Measurements from ENCODE around the gene SDF4. TPM values are rescaled to one million over a fixed set of nuclear protein-coding genes. Genes with fewer than 3 reads are reported as not detected.
A peak's percentile ranks its signal among the peaks of the same experiment; 100 is the strongest.

Gene SDF4
- total and polyA plus RNA-seq, 2 experiments from 2014 or later, result 214 to 261 TPM

DNA sequence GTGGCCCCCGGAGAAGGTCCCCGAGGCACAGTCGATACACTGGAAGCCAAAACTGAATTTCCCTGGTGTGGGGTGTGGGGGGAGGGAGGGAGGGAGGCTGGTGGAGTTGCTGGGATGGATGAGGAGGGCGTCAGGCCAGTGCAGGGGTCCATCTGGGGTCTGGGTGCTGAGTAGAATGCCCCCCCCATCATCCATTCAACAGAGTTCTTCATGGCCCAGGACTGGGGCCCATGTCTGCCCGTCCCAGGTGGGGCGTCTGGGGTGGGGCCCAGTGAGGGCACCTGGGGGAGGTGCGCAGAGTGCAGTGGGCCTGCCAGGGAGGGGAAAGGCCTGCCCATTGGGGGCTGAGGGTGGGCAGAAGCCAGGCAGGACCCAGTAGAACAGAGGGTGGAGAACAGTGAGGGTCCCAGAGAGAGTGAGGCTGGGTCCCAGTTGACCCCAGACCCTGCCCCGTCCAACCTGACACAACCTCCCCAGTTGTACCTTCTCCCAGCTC, 27.3 kb downstream of the SDF4 start:
- Histone ChIP-seq H3K9me2 (ENCODE audit: insufficient read depth) (no peaks in the 10 kb centered on the region), H3K27ac (no peak overlapping the region)
- DNase-seq, result no peak

DNA sequence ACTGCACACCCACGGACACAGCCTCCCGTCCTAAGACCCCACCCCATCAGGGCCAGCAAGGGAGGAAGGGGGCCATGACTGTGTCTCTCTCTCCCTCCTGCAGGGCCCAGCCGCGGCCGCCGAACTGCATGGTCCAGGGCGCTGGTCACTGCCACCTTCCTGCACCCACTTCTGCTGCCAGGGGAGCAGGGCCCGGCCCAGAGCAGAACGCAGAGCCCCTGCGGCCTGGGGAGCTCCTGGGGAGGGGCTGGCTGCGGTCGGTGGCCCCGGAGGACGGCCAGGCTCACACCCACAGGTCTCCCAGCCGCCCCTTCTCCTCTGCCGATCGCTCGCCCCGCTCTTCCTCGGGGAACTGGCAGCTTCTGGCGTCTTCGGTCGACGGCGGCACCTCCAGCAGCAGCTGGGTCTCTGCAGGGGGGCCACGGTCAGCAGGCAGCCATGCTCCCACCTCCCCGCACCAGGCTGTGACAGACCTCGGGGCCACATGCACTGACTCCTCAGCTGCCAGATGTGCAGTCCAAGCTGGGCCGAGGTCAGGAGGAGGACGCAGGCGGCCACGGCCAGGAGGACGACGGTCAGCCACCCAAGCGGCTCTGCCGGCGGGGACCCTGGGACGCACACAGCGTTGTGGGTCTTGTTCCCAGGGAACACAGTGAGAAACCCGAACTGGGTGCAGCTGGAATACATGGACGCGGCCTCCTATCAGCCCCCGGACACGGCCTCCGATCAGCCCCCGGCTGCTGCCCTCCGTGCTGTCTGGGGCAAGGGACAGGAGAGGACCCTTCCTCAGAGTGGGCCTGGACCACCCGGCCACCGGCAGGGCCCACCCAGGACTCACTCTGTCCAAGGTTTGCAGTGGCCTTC, 28.0 kb downstream of the SDF4 start:
- H3K36me3 ChIP-seq (ENCODE audit: low read depth), result no peaks in the 10 kb centered on the region
- in situ Hi-C loops (cut with MboI), result no loop called here
- no peaks in the 10 kb centered on the region for H3K9me2 ChIP-seq (ENCODE audit: insufficient read depth)
- no peaks in the 10 kb centered on the region for H3K9me3 ChIP-seq (ENCODE audit: low read depth)
- H3K27me3 ChIP-seq (replicated peaks; ENCODE audit: insufficient read depth), result no peaks in the 10 kb centered on the region
- no peak overlapping the region for H3K9ac ChIP-seq
- no peaks in the 10 kb centered on the region for H3K4me1 ChIP-seq (ENCODE audit: insufficient read depth)
- no peak overlapping the region for H2AFZ ChIP-seq
- H3K4me2 ChIP-seq (ENCODE audit: unreplicated experiment), result no peak overlapping the region
- TF ChIP-seq EZH2 (IDR thresholded peaks at IDR 0.05; ENCODE audit: insufficient read depth, poor library complexity, severe bottlenecking), result no peak
- no peak for TF ChIP-seq EZH2phosphoT487 (IDR thresholded peaks at IDR 0.05; ENCODE audit: insufficient read depth, low read depth)
- 65 to 70% methylated on average over 32 to 48 of the region's 49 CpGs for WGBS, 2 experiments (ENCODE audit: low coverage in 1 of 2, low lambda C conversion rate in 2 of 2, missing lambda C conversion rate in 2 of 2)
- DNase-seq, result no peak
- no peaks in the 10 kb centered on the region for H3F3A ChIP-seq (ENCODE audit: insufficient read depth)
- no peak overlapping the region for H3K4me3 ChIP-seq
- no peaks in the 10 kb centered on the region for H3K79me2 ChIP-seq (ENCODE audit: insufficient read depth)
- no peaks in the 10 kb centered on the region for H4K20me1 ChIP-seq (ENCODE audit: insufficient read depth)
- no peak overlapping the region for H3K27ac ChIP-seq

More for the DNA sequence above, 27.3 kb downstream of the SDF4 start:
- Histone ChIP-seq H4K20me1 (ENCODE audit: insufficient read depth) (no peaks in the 10 kb centered on the region), H3K36me3 (ENCODE audit: low read depth) (no peaks in the 10 kb centered on the region), H2AFZ (no peak overlapping the region), H3F3A (ENCODE audit: insufficient read depth) (no peaks in the 10 kb centered on the region), H3K79me2 (ENCODE audit: insufficient read depth) (no peaks in the 10 kb centered on the region), H3K27me3 (replicated peaks; ENCODE audit: insufficient read depth) (no peaks in the 10 kb centered on the region), H3K9me3 (ENCODE audit: low read depth) (no peaks in the 10 kb centered on the region), H3K4me2 (ENCODE audit: unreplicated experiment) (no peak overlapping the region), H3K4me3 (no peak overlapping the region), H3K9ac (no peak overlapping the region), H3K4me1 (ENCODE audit: insufficient read depth) (no peaks in the 10 kb centered on the region)
- in situ Hi-C loops (cut with MboI), result no loop called here
- WGBS, 2 experiments (ENCODE audit: low coverage in 1 of 2, low lambda C conversion rate in 2 of 2, missing lambda C conversion rate in 2 of 2), result 85 to 87% methylated on average over 6 to 8 of the region's 8 CpGs
- TF ChIP-seq EZH2phosphoT487 (IDR thresholded peaks at IDR 0.05; ENCODE audit: insufficient read depth, low read depth) (no peak), EZH2 (IDR thresholded peaks at IDR 0.05; ENCODE audit: insufficient read depth, poor library complexity, severe bottlenecking) (no peak)

- no peak overlapping the region for H3K27ac ChIP-seq
- no peak overlapping the region for H3K4me2 ChIP-seq (ENCODE audit: unreplicated experiment)
- no peaks in the 10 kb centered on the region for H4K20me1 ChIP-seq (ENCODE audit: insufficient read depth)
- TF ChIP-seq EZH2phosphoT487 (IDR thresholded peaks at IDR 0.05; ENCODE audit: insufficient read depth, low read depth) (no peak), EZH2 (IDR thresholded peaks at IDR 0.05; ENCODE audit: insufficient read depth, poor library complexity, severe bottlenecking) (no peak)
- H3K36me3 ChIP-seq (ENCODE audit: low read depth), result no peaks in the 10 kb centered on the region
- no peaks in the 10 kb centered on the region for H3K9me2 ChIP-seq (ENCODE audit: insufficient read depth)
- in situ Hi-C loops (cut with MboI), result no loop called here
- no peak overlapping the region for H3K9ac ChIP-seq
- no peaks in the 10 kb centered on the region for H3K27me3 ChIP-seq (replicated peaks; ENCODE audit: insufficient read depth)
- no peak overlapping the region for H2AFZ ChIP-seq
- DNase-seq, result no peak
- H3K9me3 ChIP-seq (ENCODE audit: low read depth), result no peaks in the 10 kb centered on the region
- H3K79me2 ChIP-seq (ENCODE audit: insufficient read depth), result no peaks in the 10 kb centered on the region
- H3K4me1 ChIP-seq (ENCODE audit: insufficient read depth), result no peaks in the 10 kb centered on the region
- H3K4me3 ChIP-seq, result no peak overlapping the region
- WGBS, 2 experiments (ENCODE audit: low coverage in 1 of 2, low lambda C conversion rate in 2 of 2, missing lambda C conversion rate in 2 of 2), result 52 to 61% methylated on average over 17 to 24 of the region's 27 CpGs
- H3F3A ChIP-seq (ENCODE audit: insufficient read depth), result no peaks in the 10 kb centered on the region
These were observed 28.8 kb downstream of the SDF4 start for GRCh38 chr1:1202831-1203560.

DNA sequence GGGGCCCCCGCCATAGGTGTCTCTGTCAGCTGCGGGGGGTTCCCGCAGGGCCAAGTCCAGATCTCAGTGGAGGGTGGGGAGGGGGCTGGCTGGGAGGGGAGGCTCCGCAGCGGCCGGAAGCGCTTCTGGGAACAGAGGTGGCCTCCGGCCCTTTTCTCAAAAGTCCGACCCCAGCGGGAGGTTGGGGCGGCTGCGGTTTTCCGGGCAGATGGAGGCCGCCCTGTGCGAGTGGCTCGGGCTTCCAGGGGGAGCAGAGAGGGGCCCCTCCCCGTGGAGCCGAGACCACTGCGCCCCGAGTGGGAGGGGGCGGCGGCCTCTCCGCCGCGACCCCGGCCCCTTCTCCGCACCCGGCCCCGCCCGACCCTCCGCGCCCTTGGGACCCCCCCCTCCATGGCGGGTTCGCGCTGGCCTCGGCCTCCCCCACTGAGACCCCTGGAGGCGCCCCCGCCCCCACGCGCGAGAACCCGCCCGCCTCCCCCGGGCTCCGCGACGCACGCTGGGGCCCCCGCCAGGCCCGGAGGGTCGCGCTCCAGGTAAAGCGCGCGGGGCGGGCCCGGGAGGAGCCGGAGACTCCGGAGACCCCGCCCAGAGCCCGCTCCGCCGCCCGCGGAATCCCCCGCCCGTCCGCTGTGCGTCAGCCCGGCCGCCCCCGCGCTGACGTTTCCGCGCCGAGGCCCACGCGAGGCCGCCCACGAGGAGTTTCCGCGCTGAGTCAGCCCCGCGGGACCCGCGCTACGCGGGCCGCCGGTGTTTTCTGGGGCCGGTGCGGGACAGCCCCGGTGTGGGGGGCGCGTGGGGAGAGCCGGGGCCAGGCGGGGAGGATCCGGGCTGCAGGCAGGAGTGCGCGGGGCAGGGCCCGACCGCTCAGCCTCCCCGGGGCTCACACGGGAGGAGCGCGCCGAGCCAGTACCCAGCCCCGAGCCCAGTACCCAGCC, 30.7 kb downstream of the SDF4 start:
- Histone ChIP-seq H3K4me1 (ENCODE audit: insufficient read depth) (no peaks in the 10 kb centered on the region), H3K4me3 (peak overlapping the region; percentile 63), H3K9me3 (ENCODE audit: low read depth) (no peaks in the 10 kb centered on the region), H3K9me2 (ENCODE audit: insufficient read depth) (no peaks in the 10 kb centered on the region), H3K79me2 (ENCODE audit: insufficient read depth) (no peaks in the 10 kb centered on the region), H3K36me3 (ENCODE audit: low read depth) (no peaks in the 10 kb centered on the region), H2AFZ (peak overlapping the region; percentile 34), H3K27ac (no peak overlapping the region), H3K9ac (peak overlapping the region; percentile 51), H3K27me3 (replicated peaks; ENCODE audit: insufficient read depth) (no peaks in the 10 kb centered on the region), H3K4me2 (ENCODE audit: unreplicated experiment) (peak overlapping the region; percentile 77), H3F3A (ENCODE audit: insufficient read depth) (no peaks in the 10 kb centered on the region), H4K20me1 (ENCODE audit: insufficient read depth) (no peaks in the 10 kb centered on the region)
- TF ChIP-seq EZH2 (IDR thresholded peaks at IDR 0.05; ENCODE audit: insufficient read depth, poor library complexity, severe bottlenecking) (no peak), EZH2phosphoT487 (IDR thresholded peaks at IDR 0.05; ENCODE audit: insufficient read depth, low read depth) (no peak)
- DNase-seq, result peak; percentile 67
- 2 to 3% methylated on average over 23 to 58 of the region's 109 CpGs for WGBS, 2 experiments (ENCODE audit: low coverage in 1 of 2, low lambda C conversion rate in 2 of 2, missing lambda C conversion rate in 2 of 2)
- in situ Hi-C loops (cut with MboI), result no loop called here

Data from GM23248 (cell line).